HG03460 (cell line): ENCODE data around the gene DCANP1.

Source experiments
- ATAC-seq: cut with Tn5 transposase; IDR thresholded peaks from one replicate; pipeline ENCODE4 v1.9.1; 2021; ENCODE audit not compliant: unreplicated experiment

The DCANP1 gene

DNA sequence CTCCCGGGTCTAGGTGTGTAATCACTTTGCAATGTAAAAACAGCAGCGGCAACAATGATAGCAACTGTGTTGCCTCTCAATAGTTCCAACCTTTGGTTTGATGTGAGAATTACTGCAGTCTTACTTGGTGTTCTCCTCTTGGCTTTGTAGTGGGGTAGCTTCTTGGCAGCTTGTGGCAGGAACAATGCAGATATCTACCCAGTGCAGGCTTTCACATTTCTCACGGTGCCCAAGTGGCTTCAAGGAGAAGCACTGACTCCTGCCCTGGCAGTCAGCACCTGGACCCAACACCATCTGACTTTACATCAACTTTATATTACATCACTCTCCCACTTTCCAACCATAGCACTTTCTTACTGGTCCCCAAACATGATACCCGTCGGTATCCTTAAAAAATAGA lies 33.4 kb upstream of the DCANP1 start:
- ATAC-seq, result no peak

DNA sequence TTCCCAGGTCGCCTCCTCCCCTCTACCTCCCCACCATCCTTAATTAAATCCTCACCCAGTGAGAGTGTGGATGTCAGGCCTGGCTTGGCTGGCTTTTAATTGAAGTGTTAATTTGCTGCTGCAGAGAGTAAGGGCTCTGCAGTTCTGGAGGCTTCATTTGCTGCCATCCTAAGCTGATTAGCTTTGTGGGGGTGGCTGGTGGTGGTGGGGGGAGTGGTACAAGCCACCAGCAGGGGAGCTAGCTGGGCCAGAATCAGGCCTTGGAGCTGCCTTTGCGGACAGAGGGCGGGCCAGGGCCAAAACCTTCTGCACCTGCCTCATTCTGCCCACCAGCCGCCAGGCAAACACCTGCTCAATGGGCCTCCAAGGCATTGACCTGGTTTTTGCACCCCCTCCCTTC lies 31.8 kb upstream of the DCANP1 start:
- ATAC-seq, result no peak

DNA sequence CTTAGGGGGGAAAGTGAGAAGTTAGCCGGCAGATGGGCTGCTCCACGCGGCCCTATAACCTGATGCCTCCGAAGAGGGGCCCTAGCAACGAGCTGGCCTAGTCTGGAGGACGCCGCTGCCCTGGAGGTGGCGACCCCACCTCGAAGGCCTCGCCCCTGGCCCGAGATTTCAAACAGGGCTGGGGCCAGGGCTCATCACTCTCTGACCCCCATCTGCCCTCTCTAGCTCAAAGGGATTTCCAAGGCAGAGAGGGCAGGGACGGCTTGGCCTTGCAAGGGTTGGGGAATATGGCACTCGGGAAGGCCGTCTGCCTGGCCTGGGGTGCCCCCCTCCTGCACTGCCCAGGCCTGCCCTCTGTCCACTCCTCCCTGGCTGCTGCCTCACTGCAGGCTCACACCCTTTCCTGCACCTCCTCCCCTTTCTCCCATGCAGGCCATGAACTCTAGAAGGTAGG lies 30.5 kb upstream of the DCANP1 start:
- ATAC-seq, result no peak

DNA sequence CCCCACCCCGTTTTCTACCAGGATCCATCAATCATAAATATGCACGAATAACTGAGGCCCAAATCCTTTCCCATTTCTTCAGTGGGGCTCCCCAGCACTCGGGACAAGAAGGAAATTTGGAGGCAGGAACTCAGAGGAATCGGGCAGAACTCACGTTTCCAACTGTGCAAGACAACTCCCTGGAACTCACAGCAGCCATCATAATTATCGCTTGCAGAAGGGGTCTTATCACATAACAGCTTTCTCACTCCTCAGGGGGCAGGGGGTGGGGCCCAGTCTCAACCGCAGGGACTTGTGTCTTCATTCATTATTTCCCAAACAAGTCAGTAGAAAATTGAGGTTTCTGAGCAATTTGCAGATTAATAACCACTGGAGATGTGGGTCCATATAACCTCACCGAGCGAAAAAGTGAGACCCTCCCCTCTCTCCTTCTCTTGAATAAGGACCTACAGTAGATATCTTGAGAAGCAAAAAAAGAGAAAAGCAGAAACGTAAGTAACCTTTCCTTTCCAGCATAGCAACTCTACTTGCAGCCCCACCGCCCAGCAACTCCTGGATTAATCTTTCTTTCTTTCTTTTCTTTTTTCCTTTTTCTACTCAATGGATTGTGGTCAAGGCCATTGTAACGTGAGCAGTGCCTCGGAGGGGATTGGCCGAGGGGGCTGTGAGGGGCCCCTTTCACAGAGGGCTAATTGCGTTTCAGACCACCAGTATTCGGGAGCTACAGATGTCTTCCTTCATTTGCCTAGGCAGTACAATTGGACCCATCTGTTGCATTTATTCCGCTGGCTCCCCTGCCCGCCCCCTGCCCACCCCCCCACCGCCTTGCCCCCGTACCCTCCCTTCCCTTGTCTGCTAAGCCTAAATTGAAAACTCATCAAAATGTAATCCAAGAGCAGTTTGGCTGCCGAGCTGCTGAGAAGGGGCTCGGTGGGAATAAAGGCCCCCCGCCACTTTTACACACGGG lies 29.8 kb upstream of the DCANP1 start:
- no peak for ATAC-seq

DNA sequence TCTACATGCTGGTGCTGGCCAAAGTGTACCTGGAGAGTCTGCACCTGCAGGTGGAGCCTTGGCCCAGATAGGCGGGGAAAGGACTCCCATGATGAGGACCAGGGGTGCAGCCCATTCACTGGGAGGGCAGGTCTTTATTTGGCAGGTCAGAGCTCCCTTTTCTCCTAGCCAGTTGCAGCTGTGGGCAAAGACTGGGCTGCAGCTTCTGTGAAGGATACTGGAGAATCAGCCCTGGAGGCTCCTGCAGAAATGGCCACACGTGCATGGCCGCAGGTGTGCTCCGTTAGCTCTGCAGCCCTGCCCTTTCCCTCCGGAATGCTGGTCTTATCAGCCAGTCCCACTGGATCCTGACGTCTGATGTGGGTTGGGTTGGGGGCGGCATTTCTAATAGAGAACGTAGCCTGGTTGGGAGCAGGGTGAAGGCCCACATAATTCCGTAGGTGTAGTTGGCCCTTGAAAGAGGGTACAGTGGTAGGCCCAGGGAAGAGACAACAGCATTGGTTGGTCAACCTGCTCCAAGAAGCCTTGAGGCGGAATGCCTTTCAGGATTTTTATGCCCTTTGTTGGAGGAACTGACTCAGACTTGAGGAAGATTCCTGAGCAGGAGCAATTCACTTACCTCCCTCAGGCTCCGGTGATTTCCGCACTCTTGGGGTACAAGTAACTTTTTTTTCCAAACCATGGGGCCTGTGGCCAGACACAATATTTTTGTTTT lies 27.0 kb upstream of the DCANP1 start:
- ATAC-seq, result no peak

DNA sequence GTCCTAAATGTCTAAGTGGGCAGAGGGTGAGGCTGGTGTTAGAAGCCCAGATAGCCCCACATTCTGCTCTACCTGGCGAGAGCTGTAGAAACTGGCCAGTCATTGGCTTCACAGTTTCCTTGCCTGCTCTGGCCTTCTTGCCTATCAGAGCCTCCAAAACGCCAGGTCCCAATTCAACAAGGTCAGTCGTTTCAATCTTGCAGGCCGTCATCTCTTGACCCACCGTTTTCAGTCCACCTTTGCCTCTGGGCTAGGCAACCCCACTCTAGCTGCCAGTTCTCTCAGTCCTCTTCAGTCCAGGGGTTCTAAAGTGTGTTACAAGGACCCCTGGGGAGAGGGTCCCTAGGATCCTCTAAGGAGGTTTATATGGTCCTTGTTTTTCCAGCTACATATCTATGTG lies 25.0 kb upstream of the DCANP1 start:
- ATAC-seq, result no peak

DNA sequence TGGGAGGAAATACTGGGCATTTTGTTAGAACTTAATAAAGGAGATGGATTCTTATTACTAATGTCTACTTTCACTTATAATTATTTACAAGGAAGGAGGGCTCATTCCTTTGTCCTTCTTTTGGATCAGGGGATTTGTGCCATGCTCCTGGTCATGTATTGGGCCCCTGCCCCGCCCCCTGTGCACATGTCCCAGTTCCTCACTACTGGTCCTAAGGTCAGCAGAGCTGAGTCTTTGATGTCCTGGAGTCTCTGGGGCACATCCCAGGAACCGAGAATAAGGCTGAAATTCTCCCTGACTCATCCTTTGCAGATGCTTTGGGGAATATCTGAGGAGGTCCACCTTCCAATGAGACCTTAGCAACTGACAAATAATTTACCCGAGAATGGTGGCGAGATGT lies 24.6 kb upstream of the DCANP1 start:
- ATAC-seq, result no peak

DNA sequence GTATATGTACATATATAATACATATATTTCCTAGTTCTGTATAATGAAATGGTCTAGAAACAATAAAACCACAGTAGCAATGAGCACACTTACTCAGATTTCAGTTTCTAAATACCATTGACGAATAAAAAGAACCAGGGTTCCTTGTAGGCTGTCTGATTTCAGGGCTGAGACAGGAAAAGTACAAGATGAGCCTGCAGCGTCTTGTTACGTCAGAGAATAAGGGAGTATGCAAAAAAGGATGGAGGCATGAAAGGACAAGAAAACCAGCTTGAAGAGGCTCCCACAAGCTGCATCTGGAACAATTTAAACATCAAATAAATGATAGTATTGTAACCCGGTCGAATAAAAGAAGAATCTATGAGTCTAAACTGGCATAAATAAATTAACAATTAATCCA lies 22.8 kb upstream of the DCANP1 start:
- ATAC-seq, result no peak

DNA sequence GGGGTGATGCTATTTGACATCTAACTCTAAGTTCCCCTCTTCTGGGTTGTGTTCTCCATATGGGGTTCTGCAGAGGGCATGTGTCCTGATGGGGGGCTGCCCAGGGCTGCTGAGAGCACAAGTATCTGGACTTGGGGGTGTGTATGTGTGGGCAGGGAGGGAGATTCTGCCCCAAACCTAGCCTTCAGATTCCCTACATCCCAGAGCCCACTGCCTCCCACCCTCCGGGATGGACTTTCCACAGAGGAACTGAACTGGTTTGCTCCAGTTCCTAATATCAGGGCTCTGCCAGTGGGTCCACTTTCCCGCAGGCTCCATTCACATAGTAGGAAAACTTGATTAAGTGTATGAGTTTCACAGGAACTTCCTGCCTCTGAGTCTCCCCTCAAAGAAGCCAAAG lies 21.4 kb upstream of the DCANP1 start:
- no peak for ATAC-seq

DNA sequence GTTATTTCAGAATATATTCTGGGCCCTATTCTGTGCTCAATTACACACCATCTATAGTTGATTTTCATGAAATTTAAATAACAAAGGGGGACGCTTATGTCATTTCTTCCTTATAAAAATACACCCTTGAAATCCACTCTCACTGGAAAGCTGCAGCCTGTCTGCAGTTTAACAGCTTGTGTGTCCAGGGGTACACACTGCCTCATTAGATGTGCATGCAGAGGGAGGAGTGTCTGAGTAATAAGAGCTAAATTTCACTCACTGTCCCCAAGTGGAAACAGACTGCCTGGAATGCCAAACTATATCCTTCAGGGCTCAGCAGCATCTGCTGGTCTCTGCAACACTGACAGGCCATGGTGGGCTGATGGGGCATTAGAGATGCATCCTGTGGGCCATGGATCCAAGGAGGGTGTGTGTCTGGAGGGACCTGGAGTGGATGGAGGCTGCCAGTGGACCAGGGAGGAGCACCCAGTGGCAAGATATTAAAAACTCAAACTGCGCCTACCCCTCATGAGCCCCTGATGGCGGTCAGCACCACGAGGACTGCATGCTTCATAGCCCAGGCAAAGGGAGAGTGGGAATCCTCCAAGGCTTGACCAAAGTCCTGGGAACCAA lies 20.8 kb upstream of the DCANP1 start:
- no peak for ATAC-seq

DNA sequence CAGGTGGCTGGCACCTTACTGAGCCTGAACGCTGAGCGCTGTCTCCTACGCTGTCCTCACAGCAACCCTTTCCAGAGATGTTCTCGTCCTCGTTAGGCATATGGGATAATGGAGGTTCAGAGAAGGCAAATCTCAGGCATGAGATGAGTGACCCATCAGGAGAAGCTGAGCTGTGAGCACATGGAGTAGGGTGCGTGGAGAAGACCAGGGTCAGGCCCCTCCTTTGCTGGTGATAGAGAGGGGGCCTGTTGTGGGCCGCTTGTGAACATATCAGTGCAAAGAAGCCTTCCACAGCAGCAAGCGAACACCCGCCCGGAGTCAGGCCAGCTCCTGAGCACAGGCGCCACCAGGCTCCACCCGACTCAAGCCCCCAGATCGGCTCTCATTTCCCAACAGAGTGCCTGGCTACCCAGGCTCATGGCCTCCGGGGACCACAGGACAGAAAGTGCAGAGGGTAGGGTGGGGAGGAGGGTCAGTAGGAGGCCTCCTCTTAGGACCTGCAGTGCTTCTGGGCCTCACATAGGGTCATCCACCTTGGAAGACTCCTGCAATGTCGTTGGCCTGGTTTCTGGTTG lies 20.0 kb upstream of the DCANP1 start:
- ATAC-seq, result no peak

DNA sequence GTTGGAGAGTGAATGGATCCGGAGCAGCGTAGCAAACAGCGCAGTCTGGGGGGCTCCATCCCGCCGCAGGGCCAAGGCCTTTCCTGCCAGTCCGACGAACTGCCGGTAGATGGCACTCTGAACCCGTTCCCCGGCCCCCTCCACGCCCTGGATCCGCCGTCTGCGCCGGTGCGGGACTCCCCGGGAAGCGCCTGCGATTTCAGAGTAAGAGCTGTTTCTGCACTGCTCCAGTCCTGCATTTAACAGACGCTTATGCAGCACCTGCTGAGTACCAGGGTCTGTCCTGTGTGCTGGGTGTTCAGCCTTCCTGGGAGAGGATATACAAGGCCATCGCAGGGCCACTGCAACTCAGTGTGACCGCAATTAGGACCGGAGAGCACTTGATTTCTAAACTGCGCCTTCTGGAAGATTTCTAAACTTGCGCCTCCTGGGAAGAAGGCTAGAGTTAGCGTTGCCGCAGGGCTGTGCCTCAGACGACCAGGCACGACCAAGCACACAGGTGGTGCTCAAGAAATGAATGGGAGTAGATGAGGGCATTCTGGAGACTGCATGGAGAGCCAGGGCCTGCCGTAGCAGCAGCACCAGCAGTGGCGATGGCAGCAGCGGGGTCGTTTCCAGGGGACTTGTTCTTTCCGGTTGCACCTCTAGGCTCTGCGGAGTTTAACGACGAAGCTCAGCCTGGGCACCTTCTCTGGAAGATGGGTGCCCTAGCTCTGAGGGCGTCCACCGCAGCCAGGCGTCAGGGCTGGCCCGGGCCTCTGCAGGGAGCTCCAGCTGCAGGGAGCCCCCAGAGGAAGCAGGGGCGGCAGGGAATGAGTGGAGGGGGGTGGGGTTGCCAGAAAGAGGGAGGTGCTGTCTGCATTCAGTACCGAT lies 19.3 kb upstream of the DCANP1 start:
- ATAC-seq, result peak; percentile 81

DNA sequence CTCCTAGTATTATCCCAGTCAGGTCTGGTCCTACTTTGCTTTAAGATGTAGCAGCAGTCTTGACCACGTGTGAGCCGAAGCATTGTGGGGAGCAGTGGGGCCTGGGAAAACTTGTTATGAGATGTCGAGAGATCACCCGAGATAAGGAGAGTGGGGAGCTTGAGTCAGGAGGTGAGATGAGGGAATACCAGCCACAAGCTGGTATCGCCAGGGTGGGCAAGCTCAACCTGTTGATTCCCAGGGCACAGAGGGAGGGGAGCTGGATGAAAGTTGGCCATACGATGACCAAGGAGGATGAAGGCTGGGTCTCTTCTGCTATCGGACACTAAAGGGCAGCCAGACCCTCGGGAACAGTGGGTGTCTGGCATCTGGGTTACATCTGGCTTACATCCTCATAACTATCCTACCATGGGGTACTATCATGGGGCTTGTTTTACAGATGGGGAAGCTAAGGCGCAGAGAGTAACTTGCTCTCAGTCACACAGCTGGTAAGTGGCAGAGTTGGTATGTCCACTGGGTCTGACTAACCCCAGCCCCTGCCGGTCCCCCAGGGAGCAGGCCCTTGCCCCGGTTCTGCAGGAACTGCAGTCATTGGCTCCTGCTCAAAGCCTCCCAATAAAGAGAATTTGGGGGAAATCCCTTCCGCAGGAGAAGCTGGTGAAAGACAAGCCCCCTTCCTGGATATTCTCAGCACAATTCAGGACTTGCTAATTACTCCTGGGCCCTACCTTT lies 18.4 kb upstream of the DCANP1 start:
- ATAC-seq, result no peak

DNA sequence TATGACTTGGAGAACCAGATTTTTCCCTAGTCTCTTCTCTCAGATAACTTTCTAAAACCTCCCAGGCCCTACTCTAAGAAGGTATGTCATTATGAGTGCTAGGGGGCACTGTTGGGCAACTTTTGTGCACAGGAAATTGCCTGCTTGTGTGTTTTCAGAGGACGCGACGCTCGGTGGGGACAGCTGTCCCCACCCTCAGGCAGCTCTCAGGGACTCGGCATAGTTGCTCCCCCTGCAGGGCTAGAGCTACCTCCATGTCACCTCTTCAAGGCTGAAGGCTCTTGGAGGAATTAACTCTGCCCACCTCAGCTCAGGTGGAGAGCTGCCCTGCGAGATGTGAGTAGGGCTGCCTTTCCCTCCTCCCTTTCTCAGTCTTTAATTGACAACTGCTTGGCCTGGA lies 15.2 kb upstream of the DCANP1 start:
- ATAC-seq, result no peak

DNA sequence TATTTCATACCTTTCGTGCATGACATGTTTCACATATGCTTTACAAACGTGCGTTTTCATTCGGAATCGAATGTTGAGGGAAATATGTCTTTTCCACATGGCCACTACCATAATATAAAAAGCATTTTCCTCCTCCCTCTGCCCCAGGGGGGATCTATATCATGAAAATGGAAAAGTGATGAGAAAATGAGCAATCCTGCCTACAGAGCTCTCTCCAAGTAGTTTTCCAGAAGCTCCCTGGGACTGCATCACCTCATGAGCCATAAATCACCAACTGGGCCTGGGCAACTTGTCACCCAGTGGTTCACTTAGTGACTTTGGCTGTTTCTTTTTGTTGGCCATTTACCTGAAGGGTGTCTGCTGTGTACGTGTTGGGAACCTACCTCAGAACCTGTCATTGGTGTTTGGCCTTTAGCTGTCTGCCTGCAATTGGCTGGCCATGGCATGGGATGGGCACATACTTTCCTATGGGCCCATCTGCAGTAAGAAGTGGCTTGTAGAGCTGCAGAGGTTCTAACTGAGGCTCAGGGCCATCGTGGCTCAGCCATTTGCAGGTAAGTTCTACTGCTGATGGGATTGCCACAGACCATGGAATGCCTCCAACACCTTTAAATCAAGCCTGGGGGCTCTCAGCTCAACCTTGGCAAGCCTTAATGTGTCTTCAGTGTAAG lies 14.5 kb upstream of the DCANP1 start:
- no peak for ATAC-seq

DNA sequence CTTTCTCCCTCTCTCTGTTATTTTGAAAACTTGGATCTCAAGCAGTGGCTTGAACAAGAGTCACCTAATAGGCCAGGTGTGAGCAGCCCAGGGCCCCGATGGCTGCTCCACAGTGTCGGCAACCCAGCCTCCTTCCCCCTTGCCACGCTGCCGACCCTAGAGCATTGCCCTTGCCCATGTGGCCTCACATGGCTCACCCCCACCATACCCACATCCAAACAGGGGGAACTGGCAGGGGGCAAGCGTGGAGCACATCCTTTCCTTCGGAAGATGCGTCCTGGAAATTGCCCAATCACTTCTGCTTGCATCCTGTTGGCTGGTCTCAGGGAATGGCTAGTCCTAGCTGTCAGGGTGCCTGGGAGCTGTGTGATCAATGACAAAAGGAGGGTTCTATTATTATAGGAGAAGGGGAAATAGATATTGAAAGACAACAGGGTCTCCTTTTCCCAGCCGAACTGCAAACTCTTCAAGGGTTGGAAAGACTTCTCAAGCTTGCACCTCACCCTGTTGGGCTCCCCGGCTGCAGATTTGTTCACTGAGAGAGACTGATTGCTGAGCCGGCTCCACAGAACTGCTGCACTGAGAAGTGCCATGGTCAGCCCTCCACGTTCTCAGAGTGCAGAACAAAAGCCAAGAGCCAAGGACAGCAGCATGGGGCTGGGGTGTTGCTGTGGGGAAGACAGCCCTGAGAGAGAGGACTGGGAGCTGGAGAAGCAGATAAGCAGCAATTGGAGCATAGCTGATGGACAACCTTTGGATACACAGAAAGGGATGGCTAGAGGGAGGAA lies 13.3 kb upstream of the DCANP1 start:
- ATAC-seq, result no peak

DNA sequence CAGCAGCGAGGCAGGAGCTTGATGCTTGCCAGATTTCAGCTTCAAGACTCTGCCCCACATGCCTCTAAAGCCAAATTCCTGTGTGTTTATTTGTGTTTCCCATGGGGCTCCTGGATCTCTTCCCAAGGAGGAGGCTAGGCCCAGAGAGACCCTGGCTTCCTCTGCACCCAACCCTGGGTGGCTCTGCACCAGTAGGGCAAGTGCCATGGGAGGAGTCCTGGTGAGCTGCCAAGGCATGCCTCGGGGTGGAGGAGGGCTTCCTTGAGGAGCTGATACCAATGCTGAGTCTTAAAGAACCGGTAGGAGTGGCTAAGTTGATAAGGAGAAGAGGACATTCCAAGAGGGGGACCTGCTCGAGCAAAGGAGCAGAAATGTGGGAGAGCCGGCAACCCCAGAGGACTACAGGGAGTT lies 11.8 kb upstream of the DCANP1 start:
- no peak for ATAC-seq

DNA sequence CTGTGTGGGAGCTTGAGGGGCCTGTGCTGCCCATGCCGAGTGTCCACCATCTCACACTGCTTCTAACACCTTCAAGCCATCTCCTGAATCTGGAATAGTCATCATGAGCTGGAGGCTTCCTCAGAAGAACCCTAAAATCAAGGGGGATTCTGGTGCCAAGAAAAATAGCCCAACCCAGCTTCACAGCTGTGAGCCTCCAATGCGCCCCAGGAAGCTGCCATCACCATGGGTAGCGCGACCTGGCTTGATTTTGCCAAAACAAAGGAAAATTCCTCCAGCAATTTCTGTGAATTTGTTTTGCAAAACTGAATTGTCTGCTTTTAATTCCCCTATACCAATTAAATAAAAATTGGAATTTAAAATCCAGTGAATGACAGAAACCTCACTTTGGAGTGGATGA lies 11.2 kb upstream of the DCANP1 start:
- ATAC-seq, result no peak
